Spinal cord (tissue), 10 donors: ENCODE results near the gene BAIAP2. TPM values are rescaled to one million over a fixed set of nuclear protein-coding genes. Genes with fewer than 3 reads are reported as not detected.

Source experiments
- DNase-seq, 6 donors: peaks; one replicate each; pipeline versions ENCODE4 v3.0.0 to v3.0.0-alpha.2; 2013 to 2015; ENCODE audit warnings: low spot score in 6 of 6, low read depth in 4 of 6
- H3K27ac ChIP-seq: one replicate; pipeline ENCODE4 v1.5.1; 2013; ENCODE audit warnings: low read depth, low read length, control low read depth
- H3K27me3 ChIP-seq: one replicate; pipeline ENCODE4 v1.6.1; 2013; ENCODE audit warnings: low read length; ENCODE audit not compliant: control insufficient read depth, insufficient read depth
- H3K36me3 ChIP-seq: one replicate; pipeline ENCODE4 v1.6.1; 2013; ENCODE audit warnings: low read length; ENCODE audit not compliant: control insufficient read depth, insufficient read depth
- H3K4me1 ChIP-seq: one replicate; pipeline ENCODE4 v1.6.1; 2013; ENCODE audit warnings: low read length; ENCODE audit not compliant: control insufficient read depth, insufficient read depth
- H3K4me3 ChIP-seq: one replicate; pipeline ENCODE4 v1.5.1; 2013; ENCODE audit warnings: low read depth, low read length, control low read depth
- H3K9me3 ChIP-seq: one replicate; pipeline ENCODE4 v1.6.1; 2013; ENCODE audit warnings: low read length; ENCODE audit not compliant: control insufficient read depth, insufficient read depth
- WGBS: methylation state at CpG from one replicate; pipeline ENCODE4 v1.1.5; 2013; ENCODE audit warnings: missing lambda C conversion rate; ENCODE audit not compliant: insufficient coverage; 5-methylcytosine and 5-hydroxymethylcytosine counted together
- polyA plus RNA-seq, 2 donors: library from polyadenylated mRNA; unstranded; fragments of 120-200 nt; gene quantifications; one replicate each; pipeline ENCODE4 v1.2.1, GENCODE V29; 2013; ENCODE audit not compliant: insufficient read length in 2 of 2
- total RNA-seq, 2 donors: library from RNA; depleted of rRNA in 1 of 2; stranded (reverse); fragments of 120-200 nt in 1 of 2; fragments of >200 nt in 1 of 2; gene quantifications; one replicate each; pipeline versions ENCODE4 v1.2.3 to v1.2.4, GENCODE V29; 2013 to 2014
- donor health status: healthy.

The BAIAP2 gene
- total and polyA plus RNA-seq, 4 donors = 16.8 to 55.6 (median 37.8) TPM

GRCh38 chr17:81159611-81160265 is 124.8 kb downstream of the BAIAP2 start:
- peaks cover 72% of the 10 kb centered on the region for H3K36me3 ChIP-seq
- WGBS = 84% methylated on average over 24 of the region's 25 CpGs
- no peak overlapping the region for H3K27ac ChIP-seq
- H3K4me1 ChIP-seq = peaks cover 28% of the 10 kb centered on the region
- H3K4me3 ChIP-seq = no peak overlapping the region
- DNase-seq = no peak
- H3K9me3 ChIP-seq = no peaks in the 10 kb centered on the region
- no peaks in the 10 kb centered on the region for H3K27me3 ChIP-seq

GRCh38 chr17:81160306-81160705 is 125.4 kb downstream of the BAIAP2 start:
- 57% methylated on average over 27 of the region's 28 CpGs for WGBS

DNA sequence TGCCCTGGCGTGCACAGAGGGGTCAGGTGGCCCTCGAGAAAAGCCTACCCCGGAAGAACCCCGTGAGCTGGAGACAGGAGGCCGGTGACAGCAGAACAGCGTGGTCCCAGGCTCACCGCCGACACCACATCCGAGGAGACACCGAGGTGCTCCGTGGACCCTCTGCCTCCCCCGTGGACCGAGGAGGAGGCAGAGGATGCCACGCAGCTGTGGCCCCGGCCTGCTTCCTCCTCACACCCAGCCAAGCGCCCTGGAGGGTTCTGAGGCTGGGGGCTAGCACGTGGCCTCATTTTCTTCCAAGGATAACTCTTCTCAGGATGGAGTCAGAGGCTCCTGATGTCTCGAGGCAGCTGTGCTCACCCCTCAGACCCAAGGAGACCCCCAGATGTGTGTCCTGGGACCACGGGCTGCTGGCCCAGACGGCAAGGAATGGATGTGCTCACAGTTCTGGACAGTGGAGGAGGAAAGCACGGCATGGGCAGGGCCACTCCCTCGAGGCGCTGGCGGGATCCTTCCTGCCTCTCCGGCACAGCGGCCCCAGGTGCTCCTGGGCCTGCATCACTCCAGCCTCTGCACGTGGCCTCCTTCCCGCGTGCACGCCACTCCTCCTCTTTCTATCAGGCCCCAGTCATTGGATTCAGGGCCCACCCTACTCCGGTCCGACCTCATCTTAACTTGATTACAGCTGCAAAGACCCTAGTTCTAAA is 125.9 kb downstream of the BAIAP2 start:
- H3K27ac ChIP-seq = no peak overlapping the region
- peaks cover 38% of the 10 kb centered on the region for H3K4me1 ChIP-seq
- 87% methylated on average over 29 of the region's 32 CpGs for WGBS
- H3K9me3 ChIP-seq = no peaks in the 10 kb centered on the region
- H3K4me3 ChIP-seq = no peak overlapping the region
- DNase-seq = no peak
- no peaks in the 10 kb centered on the region for H3K27me3 ChIP-seq
- peaks cover 77% of the 10 kb centered on the region for H3K36me3 ChIP-seq

More at GRCh38 chr17:81160306-81160705, 125.4 kb downstream of the BAIAP2 start:
- no peak overlapping the region for H3K4me3 ChIP-seq
- H3K27me3 ChIP-seq = no peaks in the 10 kb centered on the region
- H3K27ac ChIP-seq = no peak overlapping the region
- no peaks in the 10 kb centered on the region for H3K9me3 ChIP-seq
- H3K4me1 ChIP-seq = peaks cover 34% of the 10 kb centered on the region
- peaks cover 74% of the 10 kb centered on the region for H3K36me3 ChIP-seq
- DNase-seq = no peak

DNA sequence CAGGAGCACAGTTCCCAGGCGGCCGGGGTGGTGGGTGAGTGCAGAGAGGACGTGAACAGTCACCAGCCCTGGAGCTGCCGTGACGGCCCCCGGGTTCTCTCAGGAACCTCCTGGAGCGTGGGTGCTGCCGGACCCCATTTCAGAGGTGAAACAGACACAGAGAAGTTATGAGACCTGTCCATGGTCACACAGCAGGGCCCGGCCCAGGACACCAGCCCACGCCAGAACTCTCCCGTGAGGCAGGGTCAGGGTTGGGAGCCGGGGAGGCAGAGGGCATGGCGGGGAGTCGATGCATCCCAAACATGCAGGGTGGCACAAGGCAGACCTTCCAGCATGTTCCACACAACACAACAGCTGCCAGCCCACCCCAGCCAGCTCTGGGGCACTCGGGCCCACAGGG is 126.6 kb downstream of the BAIAP2 start:
- Histone ChIP-seq H3K4me1 (peaks cover 41% of the 10 kb centered on the region), H3K36me3 (peaks cover 77% of the 10 kb centered on the region), H3K27ac (no peak overlapping the region), H3K9me3 (no peaks in the 10 kb centered on the region), H3K4me3 (no peak overlapping the region), H3K27me3 (no peaks in the 10 kb centered on the region)
- no peak for DNase-seq
- 94% methylated on average over 15 of the region's 15 CpGs for WGBS

DNA sequence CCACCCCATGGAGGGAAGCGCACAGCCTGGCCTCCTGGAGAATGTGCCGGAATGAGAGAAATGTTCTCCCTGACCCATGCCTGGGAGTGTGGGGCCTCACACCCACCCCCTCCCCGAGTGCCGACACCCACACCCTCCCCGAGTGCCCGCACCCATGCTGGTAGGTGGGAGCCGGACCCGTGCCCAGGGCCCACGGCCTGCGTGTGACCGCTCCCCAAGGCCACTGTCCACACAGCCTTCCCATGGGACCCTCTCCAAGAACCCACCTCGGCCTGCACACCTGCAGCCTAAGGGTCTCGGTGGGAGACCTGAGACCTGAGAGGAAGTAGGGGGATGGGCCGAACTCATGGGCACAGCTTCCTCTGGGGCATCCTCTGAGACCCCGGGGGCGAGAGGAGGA is 127.0 kb downstream of the BAIAP2 start:
- Histone ChIP-seq H3K9me3 (no peaks in the 10 kb centered on the region), H3K4me1 (peaks cover 45% of the 10 kb centered on the region), H3K27ac (no peak overlapping the region), H3K36me3 (peaks cover 75% of the 10 kb centered on the region), H3K4me3 (no peak overlapping the region), H3K27me3 (no peaks in the 10 kb centered on the region)
- no peak for DNase-seq
- 90% methylated on average over 5 of the region's 16 CpGs for WGBS

GRCh38 chr17:81162491-81162890 is 127.5 kb downstream of the BAIAP2 start:
- Histone ChIP-seq H3K4me3 (no peak overlapping the region), H3K9me3 (no peaks in the 10 kb centered on the region), H3K4me1 (peaks cover 50% of the 10 kb centered on the region), H3K27me3 (no peaks in the 10 kb centered on the region), H3K36me3 (peaks cover 70% of the 10 kb centered on the region), H3K27ac (no peak overlapping the region)
- DNase-seq = no peak
- 92% methylated on average over 11 of the region's 11 CpGs for WGBS

DNA sequence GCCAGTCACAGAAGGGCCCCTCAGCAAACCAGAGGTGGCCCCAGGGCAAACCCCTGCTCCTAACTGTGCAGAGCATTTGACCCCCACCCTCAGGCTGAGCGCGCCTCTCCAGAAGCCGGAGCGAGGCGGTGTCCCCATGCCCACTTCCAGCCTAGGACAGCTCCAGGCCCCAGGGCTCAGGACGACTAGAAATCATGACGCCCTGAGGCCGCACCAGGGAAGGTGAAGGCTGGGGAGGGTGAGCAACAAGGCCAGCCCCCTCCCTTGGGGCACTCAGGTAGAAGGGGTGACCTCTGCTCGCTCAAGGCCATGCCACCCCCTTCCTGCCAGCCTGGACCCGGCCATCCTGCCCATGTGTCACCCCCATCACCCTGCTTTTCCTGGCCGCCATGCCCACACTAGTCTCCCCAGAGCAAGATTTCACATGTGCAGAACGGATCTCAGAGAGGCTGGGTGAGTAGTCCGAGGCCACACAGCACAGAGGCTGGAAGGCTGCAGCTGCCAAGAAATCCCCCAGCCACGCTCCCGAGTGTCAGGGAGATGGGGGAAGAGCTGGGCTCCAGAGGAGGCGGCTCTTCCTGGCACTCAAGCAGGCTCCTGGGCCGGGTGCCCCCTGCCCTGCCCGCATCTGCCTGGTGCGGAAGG is 128.2 kb downstream of the BAIAP2 start:
- Histone ChIP-seq H3K27me3 (no peaks in the 10 kb centered on the region), H3K36me3 (peaks cover 66% of the 10 kb centered on the region), H3K27ac (no peak overlapping the region), H3K4me1 (peaks cover 57% of the 10 kb centered on the region), H3K4me3 (no peak overlapping the region), H3K9me3 (no peaks in the 10 kb centered on the region)
- DNase-seq = no peak
- 87% methylated on average over 14 of the region's 19 CpGs for WGBS

- WGBS = 81% methylated on average over 15 of the region's 15 CpGs
- Histone ChIP-seq H3K9me3 (no peaks in the 10 kb centered on the region), H3K27ac (peak overlapping the region; percentile 88), H3K4me1 (peaks cover 59% of the 10 kb centered on the region), H3K4me3 (no peak overlapping the region), H3K27me3 (no peaks in the 10 kb centered on the region), H3K36me3 (peaks cover 63% of the 10 kb centered on the region)
- no peak for DNase-seq
These were observed 128.9 kb downstream of the BAIAP2 start for GRCh38 chr17:81163703-81164370.

- peak overlapping the region; percentile 88 for H3K27ac ChIP-seq
These were observed 129.7 kb downstream of the BAIAP2 start for GRCh38 chr17:81164371-81165245.

More at GRCh38 chr17:81164371-81165245, 129.7 kb downstream of the BAIAP2 start:
- DNase-seq = peak in 2 of 6 donors; percentile 59 to 73
- Histone ChIP-seq H3K4me1 (peaks cover 59% of the 10 kb centered on the region), H3K27me3 (no peaks in the 10 kb centered on the region), H3K36me3 (peaks cover 55% of the 10 kb centered on the region), H3K4me3 (peak overlapping the region; percentile 50), H3K9me3 (no peaks in the 10 kb centered on the region)
- WGBS = 25% methylated on average over 18 of the region's 19 CpGs
